ACHN (cell line): ENCODE data around the gene TREH.
"Not testable (repeated sequence)": the region's sequence is repeated elsewhere in the genome, so short reads cannot be mapped to it uniquely, and the experiment has no call there.

Experiments
- DNase-seq: peaks from one replicate; pipeline ENCODE4 v3.0.0-alpha.2; 2015
- in situ Hi-C: cut with HindIII; loops from 2 replicates; pipeline ENCODE4 v1.10.0; 2017; ENCODE audit warnings: low sequenced_read_pairs, low pct_ligation_motif_present, low pct_unique_long_range_greater_than_20kb

Gene TREH

GRCh38 chr11:118622376-118623268 is 56.8 kb downstream of the TREH start:
- peak; percentile 93 for DNase-seq
- in situ Hi-C loops = no loop called here

- DNase-seq = no peak
- in situ Hi-C loops = no loop called here
Measured at GRCh38 chr11:118621784-118622375, 57.6 kb downstream of the TREH start.

- in situ Hi-C loops = no loop called here
- peak; percentile 89 for DNase-seq
Measured at GRCh38 chr11:118621071-118621783, 58.2 kb downstream of the TREH start.

DNA sequence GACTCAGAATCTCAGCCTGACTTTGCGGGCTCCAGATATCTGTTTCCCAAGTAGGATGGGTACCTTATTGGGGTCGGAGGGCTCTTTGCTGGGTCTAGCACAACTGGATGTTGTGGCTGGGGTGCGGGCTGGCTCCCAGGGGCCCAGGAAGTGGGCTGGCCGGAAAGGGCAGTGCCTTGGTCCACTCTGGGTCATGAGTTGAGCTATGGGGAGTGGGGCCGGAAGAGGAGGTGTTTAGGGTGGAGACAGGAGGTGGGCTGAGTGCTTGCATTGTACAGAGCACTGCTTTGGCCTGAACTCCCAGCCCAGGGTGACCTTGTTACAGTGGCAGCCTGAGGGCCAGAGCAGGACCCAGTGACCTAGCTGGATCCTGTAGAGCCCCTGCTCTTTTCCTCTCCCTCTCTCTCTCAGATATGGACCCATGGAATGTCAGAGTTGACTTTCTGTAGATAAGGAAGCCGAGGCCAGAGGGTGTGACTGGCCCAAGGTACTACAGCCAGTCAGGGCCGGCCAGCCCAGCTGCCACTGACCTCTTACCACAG is 58.9 kb downstream of the TREH start:
- in situ Hi-C loops = no loop called here
- peak; percentile 77 for DNase-seq

DNA sequence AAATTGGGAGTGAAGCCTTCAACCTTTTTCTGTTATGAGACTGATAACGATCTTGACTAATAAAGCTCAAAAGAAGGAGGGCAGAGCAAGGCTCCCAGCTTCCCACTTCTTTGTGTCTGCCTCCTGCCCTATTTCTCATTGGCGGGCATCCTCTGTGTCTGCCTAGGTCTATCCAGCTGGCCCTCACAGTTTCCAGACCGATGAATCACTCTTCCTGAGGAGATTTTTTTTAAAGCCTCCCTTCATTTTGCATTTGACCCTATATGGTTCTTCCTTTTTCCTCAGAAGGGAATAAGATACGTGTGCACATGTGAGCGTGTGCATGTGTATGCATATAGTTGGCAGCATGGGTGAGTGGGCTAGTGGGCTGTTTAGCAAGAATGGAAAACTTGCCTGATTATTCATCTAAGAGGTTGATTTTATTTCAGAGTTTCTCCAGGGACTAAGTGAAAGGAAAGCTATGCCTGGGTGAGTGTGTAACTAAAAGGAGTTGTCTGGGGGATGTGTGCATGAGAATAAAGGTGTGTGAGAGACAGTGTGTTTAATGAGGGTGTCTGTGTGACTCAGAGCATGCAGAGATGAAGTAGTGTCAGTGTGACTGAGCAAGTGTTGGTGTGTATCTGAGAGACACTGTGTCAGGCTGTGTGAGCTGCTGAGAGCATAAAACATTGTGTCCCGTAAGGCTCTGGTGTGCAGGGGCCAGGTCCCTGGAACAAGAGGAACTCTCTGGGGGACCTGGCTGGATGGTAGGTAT is 59.8 kb downstream of the TREH start:
- DNase-seq = peak; percentile 93
- in situ Hi-C loops = no loop called here

DNA sequence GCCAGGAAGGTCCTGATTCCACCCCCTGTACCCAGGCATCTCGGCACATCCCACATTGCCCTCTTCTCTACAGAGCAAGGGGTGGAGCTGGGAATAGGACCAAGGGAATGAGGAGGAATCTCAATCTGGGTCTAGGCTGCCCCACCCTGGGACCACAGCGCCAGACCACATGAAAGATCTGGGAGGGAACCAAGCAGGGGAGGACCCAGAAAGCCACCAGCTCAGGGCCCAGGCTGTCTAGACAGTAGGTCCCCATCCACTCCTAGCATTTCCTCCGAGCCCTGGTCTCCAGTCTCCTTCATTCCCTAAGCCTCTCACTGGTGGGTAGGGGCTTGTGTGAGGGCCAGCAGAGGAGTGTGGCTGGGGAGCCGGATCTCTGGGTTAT is 60.5 kb downstream of the TREH start:
- DNase-seq = peak; percentile 65

GRCh38 chr11:118618115-118618990 is 61.1 kb downstream of the TREH start:
- no peak for DNase-seq
- in situ Hi-C loops = no loop called here

More for the DNA sequence above, 60.5 kb downstream of the TREH start:
- in situ Hi-C loops = no loop called here

- DNase-seq = no peak
- in situ Hi-C loops = no loop called here
Measured at GRCh38 chr11:118615976-118616371, 63.5 kb downstream of the TREH start.

GRCh38 chr11:118615282-118615975 is 64.0 kb downstream of the TREH start:
- in situ Hi-C loops = no loop called here
- peak; percentile 78 for DNase-seq

DNA sequence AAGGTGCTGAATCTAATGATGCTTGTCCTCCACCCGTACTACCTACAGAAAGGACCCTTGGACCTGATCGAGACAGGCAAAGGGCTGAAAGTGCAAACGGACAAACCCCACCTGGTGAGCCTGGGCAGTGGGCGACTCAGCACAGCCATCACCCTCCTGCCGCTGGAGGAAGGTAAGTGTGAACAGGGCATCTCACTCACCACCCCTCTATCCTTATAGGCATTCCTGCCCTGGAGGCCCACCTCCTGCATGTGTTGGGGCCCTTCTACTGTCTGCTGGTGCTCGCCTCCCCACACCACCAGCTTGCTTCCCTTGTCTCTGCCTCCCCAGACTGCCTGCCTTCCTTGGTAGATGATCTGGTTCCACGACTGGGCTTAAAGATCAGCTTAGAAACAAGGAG is 64.9 kb downstream of the TREH start:
- DNase-seq = no peak
- in situ Hi-C loops = no loop called here

- in situ Hi-C loops = no loop called here
- no peak for DNase-seq
Measured at GRCh38 chr11:118612378-118612777, 67.1 kb downstream of the TREH start.

- DNase-seq, in situ Hi-C loops: not testable (repeated sequence)
Measured at GRCh38 chr11:118611433-118611795, 68.0 kb downstream of the TREH start.

DNA sequence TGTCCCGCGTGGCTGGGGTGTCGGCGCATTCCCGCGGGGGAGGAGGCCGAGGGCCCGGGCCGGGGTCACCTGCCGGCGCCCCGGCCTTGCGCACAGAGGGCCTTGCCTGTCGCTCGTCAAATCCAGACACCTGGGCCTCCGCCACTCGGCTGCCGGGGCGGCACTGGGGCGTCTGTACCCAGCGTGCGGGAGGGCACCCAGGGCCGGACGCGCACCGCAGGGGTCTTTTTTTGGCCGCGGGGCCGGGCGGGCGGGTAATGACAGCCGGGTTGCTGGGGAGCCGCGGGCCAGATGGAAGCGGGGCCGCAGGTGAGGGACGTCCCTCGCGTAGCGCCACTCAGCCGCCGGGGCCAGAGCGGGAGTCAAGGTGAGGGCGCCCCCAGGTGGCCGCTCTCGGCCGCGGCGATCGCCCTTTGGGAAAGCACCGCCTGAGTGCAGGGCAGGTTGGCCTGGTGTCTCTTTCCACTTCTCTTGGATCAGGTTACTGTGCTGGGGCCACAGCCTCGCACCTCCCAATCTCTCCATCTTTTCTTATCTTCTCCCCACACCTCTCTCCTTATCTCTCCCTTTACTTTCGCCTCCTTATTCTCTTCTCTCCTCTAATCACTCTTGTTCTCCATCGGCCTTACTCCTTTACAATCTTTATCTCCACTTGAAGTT is 68.5 kb downstream of the TREH start:
- DNase-seq = no peak
- in situ Hi-C loops = no loop called here

- in situ Hi-C loops = no loop called here
- no peak for DNase-seq
Measured at GRCh38 chr11:118610225-118610772, 69.2 kb downstream of the TREH start.

GRCh38 chr11:118609380-118610224 is 69.8 kb downstream of the TREH start:
- no peak for DNase-seq
- in situ Hi-C loops = no loop called here
